NK-92 treated with Interleukin-12 subunit alpha and Interleukin-12 subunit beta, amount 100 ng/mL, for 24 hours (cell line): Measurements from ENCODE around the gene JMJD4.

Experiments
- DNase-seq: peaks from one replicate; lab custom pipeline; 2025; lab: John Stamatoyannopoulos, UW

The JMJD4 gene, protein sequence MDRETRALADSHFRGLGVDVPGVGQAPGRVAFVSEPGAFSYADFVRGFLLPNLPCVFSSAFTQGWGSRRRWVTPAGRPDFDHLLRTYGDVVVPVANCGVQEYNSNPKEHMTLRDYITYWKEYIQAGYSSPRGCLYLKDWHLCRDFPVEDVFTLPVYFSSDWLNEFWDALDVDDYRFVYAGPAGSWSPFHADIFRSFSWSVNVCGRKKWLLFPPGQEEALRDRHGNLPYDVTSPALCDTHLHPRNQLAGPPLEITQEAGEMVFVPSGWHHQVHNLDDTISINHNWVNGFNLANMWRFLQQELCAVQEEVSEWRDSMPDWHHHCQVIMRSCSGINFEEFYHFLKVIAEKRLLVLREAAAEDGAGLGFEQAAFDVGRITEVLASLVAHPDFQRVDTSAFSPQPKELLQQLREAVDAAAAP

DNA sequence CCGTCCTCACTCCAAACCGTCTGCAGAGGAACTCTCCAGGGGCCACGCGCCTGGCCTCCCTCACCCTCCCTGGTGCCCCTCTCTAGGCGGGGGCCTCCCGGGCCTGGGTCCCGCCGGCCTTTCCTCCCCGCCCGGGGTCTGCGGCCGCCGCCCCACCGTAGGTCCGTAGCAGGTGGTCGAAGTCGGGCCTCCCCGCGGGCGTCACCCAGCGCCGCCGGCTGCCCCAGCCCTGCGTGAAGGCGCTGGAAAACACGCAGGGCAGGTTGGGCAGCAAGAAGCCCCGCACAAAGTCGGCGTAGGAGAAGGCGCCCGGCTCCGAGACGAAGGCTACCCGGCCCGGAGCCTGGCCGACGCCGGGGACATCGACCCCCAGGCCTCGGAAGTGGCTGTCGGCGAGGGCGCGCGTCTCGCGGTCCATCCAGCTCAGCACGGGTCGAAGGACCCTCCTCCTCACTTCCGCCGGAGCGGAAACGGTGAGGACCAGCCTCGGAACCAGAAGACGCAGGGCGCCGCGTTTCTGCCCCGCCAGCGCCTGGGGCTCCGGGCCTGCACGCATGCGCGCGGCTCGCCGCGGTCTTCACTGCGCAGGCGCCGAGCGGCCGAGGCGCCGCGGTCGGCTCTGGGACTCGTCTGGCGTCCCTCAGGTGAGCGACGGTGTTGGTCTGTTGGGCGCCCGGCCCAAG is at the start of gene JMJD4, which contains the start of gene SNAP47:
Gene JMJD4 (minus strand): TSS at position 447 of the 683 bp plus-strand sequence. CDS start 29 bp downstream, at position 418.
Gene SNAP47 (plus strand): TSS at position 580 of the 683 bp plus-strand sequence. CDS start 12,302 bp downstream, outside the sequence.
- DNase-seq = peak; percentile 91

DNA sequence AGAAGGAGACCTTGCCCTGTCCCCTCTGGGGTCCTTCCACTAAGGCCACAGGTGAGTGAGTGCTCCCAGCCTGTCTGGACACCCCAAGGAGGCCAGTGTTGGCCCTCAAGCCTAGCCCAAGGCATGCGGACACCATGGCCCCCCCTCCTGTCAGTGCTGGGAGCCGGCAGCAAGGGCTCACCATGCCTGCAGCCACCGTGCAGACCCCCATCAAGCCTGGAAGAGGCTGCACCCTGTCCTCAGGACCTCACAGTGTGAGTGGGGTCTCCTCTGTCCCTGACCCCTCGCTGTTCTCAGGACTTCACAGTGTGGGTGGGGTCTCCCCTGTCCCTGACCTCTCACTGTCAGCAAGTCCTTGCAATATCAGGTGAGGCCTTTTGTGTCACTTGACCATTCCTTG is 47.1 kb upstream of the JMJD4 start:
- DNase-seq = no peak

DNA sequence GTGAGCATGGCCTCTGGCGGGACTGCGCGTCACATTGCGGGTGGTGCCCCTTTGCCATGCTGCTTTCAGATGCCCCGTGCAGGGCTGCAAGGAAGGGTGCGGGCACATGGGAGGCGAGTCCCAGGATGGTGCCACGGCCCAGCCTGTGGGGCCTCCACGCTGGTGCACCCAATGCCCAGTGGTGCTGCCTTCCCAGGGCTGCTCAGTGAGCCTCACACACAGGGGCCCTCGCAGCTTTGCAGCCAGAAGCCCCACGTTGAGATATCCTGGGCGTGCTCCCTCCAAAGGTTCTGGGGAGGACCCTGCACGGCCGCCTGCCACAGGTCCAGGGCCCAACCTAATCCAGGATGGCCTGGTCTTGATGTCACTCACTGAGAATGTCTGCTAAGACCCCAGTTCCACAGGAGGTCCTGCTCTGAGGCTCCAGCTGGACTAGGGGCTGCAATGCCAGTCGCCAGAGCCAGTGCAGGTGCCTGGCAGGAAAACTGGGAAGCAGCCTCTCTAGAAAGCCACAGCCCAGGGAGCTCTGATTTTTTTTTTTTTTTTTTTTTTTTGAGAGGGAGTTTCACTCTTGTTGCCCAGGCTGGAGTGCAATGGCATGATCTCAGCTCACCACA is 46.3 kb upstream of the JMJD4 start:
- DNase-seq = no peak

DNA sequence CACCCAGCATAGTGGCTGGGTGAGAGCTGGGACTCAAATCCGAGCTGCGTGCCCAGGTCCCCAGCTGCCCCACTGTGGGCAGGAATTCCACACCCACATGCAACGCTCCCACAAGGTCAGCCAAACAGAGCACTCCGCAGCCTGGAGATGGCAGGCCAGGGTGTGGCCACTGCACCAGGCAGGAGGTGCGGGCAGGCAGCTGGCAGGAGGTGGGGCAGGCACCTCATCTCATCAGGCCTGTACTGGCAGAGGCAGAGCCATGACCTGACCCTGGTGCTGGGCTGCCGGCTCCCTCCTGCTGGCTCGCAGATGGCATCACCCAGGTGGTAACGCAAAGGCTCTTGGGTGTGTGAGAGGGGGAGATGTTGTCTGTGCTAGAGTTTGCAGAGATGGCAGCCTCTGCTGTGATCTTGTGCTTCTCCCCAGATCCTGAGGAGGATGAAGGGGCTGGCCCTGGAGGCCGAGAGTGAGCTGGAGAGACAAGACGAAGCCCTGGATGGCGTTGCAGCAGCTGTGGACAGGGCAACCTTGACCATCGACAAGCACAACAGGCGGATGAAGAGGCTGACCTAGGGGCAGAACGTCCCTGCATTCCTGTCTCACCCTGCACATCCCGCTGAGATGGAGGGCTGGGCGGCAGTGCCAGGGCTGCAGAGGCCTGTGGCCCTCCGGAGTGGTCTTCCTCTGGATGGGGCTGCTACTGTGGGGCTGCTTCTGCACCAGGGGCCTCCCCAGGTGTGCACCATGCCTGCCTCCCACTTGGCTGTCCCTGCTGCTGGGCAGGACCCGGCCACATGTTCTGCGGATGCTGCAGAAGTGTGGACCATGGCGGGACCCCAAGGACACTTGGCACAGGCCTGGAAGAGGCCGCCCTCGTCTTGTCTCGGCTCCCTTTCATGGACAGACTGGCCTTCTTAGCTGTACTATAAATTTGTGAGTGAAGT is 45.3 kb upstream of the JMJD4 start:
- no peak for DNase-seq

DNA sequence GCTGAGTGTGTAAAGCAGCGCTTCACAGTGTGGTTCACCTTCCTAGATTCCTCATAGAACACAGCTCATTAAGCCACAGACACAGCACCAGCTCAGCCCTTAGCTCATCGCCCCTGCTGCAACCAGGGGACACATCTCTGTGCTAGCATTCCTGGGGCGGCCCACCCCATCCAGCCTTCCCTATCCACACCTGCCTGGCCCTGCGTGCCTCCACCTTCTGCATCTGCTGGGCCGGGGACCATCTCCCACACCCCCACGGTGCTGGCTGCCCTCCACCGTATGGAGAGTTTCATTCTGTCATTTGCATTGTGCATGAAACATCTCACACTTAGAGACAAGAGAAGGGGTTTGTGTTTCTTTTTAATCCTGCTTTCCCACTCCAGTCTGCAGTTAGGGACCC is 44.6 kb upstream of the JMJD4 start:
- no peak for DNase-seq

DNA sequence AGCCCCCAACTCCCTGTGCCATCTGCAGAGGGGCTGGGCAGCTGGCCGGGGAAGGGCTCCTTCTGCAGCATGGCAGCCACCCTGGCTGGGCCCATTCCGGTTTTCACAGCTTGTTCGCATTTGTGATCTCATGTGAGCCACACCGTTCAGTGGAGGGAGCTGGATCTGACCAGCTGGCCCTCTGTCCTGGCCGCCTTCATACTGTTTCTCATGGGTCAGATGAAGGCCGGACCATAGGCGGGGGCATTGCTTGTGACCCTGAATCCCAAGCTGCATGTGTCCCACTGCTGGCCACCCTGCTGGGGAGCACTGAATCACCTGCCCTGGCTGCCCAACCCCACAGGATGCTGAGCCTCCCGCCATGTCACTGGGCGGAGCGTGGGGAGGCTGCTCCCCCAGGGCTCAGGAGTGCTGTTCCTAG is 43.9 kb upstream of the JMJD4 start:
- DNase-seq = no peak

DNA sequence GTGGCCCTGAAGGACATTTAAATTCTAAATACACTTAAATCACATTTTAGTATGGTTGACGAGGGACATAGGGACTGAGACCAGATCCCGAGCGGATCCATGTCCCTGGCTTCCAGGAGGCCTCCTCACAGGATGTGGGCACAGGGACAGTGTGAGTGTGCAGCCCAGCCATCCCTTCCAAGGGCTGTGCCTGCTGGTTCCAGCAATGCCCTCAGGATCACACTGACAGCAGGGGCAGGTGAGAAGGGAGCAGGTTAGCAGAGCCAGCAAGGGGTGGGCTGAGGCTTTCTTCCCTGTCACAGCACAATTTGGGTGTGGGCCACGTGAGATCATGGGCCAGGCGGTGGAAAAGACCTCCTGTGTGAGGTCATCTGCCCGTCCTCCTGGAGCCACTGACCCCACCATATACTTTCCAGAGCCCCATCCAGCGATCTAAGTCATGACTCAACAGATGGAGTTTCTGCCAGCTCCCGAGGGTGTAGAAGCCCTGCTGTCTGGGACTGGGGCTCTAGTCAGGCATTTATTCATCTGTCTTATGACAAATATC is 43.4 kb upstream of the JMJD4 start:
- DNase-seq = no peak

DNA sequence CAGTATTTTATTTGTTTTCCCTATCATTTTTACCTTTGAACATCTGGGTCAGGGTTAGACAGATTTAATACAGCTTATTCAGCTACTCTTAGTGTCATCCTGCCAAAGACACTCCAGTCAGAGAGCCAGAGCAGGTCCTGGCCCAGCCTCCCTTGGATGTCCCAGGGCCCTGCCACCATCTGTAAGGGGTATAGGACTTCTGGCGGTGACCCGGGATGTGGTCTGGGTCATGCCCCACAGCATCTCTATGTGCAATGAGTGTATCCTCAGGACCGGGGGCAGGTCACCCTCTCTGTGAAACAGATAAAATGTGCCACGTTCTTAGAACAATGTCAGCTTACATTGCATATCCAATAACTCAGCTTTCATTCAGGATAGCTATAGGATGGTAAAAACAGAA is 42.5 kb upstream of the JMJD4 start:
- DNase-seq = no peak

DNA sequence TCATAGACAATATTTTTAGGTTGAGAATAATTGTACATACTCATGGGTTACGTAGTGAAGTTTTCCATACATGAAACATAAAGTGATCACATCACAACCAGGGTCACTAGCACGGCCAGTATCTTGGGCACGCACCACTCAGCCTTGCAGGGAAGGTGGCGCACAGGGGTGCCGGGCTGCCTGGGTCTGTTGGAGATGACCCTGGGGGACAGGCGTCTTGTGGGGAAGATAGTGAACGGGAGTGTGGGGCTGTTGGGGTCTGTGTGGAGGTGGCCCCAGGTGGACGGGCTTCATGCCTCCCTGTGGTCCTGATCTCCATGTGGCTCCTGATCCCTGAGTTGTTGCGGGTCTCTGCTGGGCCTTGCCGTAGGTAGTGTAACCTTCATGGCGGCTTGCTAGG is 42.1 kb upstream of the JMJD4 start:
- DNase-seq = no peak

DNA sequence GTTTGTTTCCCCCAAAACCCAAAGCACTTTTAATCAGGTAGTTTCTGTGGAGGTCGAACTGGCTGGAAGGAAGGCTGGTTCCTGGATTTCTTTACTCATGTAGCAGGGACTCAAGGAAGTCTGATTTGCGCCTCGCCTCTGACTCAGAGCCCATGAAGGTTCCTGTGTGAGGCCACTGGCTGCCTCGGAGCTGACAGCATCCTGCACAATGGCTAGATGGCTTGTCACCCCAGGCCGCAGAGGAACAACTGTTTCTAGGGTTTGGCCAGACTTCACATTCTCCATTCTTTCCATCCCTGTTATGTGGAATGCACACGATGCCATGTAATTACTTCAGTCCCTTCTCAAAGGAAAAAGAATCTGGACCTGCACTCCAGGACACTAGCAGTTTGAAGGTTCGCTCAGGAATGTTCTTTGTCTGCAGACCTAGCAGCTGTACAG is 41.2 kb upstream of the JMJD4 start:
- no peak for DNase-seq

DNA sequence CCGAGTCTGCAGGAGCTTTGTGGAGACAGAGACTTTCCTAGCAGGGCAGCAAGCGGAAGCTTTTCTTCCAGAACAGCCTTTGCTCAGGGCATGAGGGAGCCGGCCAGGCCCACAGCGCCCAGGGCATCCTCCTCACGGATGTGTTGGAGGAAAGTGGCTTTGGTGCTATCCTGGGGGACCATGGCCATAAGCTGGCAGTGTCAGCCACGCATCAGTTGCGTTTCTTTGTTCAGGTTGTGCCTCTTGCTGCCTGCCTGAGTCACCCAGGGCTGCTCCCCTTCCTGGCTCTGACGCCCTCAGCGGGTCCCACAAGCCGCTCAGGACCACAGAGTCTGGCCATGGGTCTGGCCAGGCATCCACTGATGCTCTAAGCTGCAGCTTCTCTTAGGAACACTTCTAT is 40.7 kb upstream of the JMJD4 start:
- DNase-seq = no peak

DNA sequence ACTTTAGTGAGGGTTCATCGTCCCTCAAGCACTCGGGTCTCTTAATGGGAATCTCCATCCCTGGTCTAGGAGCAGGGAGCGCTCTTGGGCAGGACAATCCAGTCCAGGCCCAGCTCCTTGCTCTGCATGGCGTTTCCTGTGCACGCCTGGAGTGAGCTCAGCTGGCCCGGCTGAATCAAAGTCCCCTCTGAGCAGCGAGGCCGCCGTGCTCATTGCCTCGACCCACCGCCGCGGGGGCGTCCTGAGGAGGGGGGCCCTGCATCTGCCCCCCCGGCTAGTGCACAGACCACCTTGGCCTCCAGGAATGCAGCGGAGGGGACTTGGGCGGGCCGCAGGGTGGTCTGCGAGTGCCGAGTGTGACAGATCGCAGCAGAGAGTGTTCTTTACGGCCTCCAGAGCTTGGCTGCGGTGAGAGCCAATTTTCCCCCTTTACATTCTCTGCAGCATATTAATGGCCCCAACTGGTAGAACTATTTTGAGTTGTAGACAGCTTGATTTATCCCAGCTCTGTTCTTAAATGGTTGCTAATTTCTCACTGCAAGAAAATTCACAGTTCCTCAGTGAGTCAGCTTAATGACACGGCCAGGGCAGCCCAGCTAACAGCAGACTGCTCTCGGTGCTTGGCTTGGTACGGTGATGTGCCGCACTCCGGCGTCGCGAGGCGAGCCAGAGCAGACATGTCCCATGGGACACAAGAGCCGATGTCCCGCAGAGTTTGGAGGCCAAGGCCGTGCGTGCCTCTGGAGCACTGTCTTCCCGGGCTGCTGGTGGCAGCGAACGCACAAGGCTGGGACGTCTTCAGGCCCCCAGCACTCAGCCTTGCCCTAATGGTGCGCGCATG is 39.9 kb upstream of the JMJD4 start:
- DNase-seq = no peak

DNA sequence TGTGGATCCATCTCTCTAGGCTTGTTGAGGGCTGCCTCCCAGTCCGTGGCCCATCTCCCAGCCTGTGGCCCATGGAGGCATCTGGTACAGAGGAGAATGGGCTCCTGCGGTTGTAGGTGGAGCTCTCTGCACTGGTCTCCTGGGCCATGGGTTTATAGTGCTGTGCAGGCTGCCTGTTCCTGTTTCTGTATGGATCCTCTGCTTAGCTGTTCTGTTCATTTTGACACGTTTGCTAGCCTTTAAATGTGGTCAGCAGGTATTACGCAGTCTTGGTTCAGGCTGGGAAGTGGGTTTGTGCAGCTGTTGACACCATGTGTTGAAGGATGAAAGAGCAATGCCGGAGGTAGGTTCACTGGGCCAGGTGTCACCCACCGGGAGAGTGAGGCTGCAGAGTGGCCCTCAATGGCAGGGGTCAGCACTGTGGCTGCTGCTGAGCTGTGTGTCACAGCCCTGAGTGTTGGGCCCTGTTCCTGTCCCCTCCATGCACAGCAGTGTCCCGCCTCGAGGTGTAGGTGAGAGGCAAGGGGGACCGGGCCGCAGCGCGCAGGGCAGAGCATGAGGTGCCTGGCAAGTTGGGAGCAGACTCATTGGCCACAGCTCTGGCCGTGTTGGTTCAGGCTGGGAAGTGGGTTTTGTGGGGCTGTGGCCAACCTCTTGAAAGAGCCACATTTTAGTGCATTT is 39.1 kb upstream of the JMJD4 start:
- DNase-seq = peak; percentile 62

DNA sequence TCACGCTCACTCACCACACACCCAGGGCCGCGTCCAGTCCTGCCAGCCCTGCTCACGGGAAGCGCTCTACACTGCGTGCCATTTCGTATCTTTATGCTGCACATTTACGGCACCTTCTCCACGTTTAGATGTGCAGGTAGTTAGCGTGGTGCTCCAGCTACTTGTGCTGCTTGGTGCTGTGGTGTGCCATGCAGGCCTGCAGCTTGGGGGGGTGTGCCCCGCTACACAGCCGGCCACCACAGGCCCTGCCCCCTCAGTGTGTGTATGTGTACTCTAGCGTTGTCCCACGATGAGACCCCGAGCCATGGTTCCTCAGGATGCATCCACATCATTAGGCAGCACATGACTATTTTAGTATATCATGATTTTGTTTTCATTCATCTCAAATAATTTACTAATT is 38.5 kb upstream of the JMJD4 start:
- no peak for DNase-seq

DNA sequence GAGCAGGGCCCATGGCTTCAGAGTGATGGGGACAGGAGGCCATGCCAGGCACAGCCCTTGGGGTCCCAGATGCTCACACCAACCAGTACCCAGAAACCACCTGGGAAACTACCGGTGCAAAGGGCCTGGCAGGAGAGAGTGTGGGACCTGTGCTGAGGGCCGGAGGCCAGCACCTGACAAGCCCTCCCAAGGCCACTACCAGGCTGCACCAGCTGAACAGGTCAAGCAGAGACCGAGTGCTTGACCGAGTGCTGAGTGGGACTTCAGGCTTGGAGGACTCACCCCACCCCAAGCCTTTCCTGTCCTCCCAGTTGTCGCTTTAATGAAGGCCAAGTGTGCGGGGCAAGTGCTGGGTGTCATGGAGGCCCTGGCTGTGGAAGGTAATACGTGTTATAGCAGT is 36.7 kb upstream of the JMJD4 start:
- no peak for DNase-seq

DNA sequence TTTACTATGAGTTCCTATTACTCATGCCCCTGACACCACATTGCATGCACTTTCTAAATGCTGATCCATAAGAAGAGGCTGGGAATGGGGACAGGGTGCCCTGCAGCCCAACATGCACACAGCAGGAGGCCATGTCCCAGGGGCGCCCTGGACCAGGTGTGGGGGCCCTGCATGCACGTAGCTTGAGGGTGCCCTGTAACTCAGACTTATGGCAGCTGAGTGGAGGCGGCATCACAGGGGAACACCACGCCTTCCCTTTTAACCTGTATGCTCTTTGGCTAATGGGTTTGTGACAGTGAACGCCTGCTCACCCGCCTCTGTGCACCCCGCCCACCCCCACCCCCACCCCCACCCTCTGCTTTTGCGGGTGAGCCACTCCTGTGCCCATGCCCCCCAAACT is 36.2 kb upstream of the JMJD4 start:
- DNase-seq = no peak

DNA sequence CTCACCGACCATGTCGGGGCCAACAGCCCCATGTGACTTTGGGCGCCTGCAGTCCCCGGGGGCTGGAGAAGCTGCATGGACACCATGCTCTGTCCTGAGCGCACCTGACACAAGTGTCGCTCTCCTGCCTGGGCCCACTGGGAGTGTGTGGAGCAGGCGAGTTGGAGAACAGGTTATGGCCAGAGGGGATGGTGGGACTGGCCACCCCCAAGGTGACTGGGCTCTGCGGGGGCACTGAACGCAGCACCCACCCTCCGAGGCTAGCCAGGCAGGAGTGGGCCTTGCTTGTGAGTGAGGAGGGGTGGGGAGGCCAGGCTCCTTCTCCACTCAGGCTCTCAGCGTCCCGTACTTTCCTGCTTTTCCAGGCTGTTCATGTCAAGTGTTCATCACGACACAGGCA is 35.7 kb upstream of the JMJD4 start:
- no peak for DNase-seq

DNA sequence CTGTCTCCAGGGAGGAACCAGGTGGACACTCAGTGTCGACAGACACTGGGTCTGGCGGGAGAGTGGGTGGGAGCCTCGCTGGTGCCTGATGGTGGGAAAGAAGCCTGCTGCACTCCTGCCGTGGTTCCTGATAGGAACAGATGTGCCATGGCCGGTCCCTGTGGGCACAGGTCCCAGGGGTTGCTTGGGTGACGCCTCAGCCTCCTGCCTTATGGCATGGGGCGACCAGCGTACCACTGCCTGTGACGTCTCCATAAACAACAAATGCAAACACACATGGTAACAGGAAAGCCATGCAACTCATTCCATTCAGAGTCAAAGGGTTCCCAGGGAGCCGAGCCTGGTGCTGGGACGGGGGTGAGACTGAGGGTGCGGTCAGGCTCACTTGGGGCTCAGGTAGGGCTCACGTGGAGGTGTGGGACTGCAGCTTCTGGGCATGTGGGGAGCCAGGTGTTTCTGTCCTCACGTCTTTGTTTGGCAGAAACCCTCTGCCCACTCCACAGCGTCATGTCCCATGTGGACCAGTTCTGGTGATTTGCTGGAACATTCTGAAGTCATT is 34.9 kb upstream of the JMJD4 start:
- DNase-seq = no peak

DNA sequence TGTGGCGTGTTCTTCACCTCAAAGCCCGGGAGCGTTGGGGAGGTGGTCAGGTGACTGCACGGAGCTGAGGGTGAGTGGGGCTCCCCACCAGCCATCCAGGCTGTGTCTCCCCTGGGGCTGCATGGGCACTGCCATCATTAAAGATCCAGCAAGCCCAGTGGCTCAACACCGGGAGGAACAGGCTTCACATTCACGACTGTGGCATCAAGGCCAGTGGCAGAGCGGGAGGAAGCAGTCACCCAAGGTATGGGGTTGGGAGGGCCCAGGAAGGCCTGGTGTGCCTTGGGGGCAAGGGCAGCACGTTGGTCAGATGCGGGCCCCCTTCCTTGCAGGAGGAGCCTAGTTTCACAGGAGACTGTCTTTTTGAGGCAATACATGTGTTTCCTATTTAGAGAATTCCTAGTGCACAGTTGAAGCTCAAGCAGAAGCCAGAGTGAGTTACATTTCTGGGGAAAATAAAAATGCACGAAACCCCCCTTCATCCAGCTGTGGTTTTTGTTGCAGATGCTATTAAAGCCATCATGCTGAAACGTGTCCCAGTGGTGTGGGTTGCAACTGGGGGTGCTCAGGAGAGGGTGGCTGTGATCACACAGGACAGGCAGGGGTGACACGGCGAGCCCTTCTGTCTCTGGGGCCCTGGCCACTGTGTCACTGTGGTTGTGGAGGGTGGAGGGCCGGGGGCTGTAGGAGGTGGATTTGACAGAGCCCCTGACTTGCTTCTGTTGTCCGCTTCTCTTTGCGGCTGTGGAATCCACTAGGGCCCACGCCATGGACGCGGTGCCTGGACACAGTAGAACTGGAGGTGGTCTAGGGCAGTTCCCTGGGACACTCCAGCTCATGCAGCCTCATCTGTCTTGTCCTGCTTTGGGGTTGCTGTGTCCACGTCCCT is 34.2 kb upstream of the JMJD4 start:
- no peak for DNase-seq
